ENCODE results near the gene WNK2.
"Not testable (repeated sequence)": the region's sequence is repeated elsewhere in the genome, so short reads cannot be mapped to it uniquely, and the experiment has no call there.

Gene WNK2

DNA sequence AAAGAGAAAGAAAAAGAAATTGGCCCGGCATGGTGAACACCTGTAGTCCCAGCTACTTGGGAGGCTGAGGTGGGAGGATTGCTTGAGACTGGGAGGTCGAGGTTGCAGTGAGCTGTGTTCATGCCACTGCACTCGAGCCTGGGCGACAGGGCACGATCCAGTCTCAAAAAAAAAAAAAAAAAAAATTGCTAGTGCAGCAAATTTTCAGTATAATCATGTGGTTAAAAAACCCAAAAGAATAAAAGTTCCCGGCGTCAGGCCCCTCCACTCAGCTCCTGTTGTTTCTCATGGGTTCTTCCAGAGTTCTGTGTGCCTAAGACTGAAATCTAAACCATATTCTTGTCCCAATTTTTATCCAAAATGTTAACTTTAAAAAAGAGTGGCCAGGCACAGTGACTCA is 49.1 kb downstream of the WNK2 start:
- no peak for DNase-seq (ENCODE audit: low read depth in 1 of 2, low spot score in 1 of 2)

DNA sequence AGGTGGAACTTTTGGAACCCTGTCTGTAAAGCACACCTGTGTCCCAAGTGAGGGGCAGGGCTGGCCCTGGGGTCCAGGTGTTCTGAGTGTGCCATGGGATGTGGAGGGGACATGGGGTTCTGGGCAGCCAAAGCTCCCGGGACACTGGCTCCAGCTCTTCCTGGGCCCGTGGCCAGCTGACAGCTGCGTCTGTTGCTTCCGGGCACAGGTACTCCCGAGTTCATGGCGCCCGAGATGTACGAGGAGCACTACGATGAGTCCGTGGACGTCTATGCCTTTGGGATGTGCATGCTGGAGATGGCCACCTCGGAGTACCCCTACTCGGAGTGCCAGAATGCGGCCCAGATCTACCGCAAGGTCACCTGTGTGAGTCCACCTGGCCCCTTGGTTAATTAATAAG is 50.7 kb downstream of the WNK2 start:
- DNase-seq (ENCODE audit: low read depth in 1 of 2, low spot score in 1 of 2), result no peak

- no peak for DNase-seq (ENCODE audit: low read depth in 1 of 2, low spot score in 1 of 2)
Observed at GRCh38 chr9:93235300-93235960, 51.5 kb downstream of the WNK2 start.

DNA sequence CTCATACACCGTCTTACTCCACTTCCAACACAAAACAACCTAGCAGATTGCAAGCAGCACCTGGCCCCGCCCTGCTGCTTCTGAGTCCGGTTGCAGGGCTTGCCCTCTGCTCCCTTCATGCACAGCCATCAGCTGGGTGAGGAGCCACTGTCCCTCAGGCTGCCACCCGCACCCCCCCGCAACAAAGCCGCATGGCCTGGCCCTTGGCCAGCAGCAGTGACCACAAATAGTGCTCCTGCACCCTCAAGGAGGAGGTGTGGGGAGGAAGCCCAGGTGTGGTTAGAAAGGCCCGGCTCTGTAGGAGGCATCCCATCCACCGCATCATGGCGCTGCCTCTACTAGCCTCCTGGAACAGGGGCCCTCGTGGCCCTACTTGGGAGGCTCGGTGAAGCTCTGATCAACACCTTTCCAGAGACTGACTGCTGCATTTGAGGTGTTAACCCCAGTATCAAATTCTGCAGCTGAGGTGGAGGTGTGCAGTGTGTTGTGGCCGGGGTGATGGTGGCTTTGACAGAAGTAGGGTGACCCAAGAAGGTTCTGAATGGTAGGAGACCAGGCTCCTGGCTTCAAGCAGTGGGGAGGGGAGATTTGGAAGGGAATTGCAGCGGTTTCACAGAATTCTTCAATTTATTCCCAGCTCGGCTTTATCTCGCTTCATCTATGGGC is 52.7 kb downstream of the WNK2 start:
- DNase-seq (ENCODE audit: low read depth in 1 of 2, low spot score in 1 of 2), result no peak

GRCh38 chr9:93237540-93237939 is 53.6 kb downstream of the WNK2 start:
- DNase-seq (ENCODE audit: low read depth in 1 of 2, low spot score in 1 of 2), result no peak

DNA sequence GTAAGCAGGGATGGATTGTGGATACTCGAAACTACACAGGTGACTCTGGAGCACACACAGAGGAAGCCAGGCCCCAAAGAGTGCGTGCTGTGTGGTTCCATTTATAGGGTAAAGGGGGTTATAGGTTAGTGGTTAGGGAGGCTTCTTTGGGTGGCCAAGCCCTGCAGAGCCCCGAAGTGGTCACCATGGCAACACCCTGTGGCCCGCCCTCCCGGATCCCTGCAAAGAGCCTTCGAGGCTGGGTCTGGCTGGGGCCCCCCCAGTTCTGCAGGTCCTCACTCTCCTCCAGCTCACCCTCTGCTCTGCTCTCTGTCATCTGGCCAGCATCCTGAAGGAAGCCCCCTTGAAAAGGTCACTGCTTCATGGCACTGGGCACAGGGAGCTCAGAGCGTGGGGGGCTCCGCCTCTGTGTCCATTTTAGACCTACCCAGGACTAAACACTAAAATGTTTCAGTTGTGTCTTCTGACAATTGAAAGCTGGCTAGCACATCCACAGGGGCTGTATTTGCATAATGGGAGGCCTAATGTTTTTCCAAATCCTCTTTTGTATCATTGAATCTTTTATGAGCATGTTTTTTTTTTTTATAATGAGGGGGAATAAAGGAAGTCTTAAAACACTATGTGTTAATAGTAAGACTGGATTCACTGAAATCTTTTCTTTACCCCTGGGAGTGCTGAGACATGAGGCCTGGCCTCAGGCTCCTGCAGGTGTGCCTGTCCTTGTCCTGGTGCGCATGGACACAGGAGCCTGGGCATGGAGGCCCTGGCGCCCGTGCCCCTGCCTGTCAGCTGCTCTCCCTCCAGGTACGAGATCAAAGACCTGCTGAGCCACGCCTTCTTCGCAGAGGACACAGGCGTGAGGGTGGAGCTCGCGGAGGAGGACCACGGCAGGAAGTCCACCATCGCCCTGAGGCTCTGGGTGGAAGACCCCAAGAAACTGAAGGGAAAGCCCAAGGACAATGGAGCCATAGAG is 55.3 kb downstream of the WNK2 start:
- no peak for DNase-seq (ENCODE audit: low read depth in 1 of 2, low spot score in 1 of 2)

- DNase-seq (ENCODE audit: low read depth in 1 of 2, low spot score in 1 of 2), result no peak
Observed at GRCh38 chr9:93240891-93241334, 57.0 kb downstream of the WNK2 start.

DNA sequence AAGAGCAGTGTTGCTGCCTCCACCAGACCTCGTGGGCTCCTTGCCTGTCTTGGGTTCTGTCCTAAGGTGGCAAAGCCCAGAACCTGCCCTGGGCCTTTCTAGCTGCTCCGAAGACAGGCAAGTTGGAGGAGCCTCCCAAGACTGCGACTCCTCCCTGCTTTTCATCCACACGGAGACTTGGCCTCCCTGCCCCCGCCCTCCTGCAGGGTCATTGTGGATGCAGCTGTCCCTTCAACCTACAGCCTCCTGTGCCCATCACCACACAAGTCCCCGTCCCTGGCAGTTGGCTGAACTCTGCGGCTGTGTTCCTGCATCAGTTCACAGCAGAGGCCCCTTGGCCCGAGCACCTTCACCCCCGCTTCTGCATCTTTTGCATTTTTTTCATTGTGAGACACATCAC is 59.2 kb downstream of the WNK2 start:
- DNase-seq (ENCODE audit: low read depth in 1 of 2, low spot score in 1 of 2), result no peak

- DNase-seq (ENCODE audit: low read depth in 1 of 2, low spot score in 1 of 2), result no peak
Observed at GRCh38 chr9:93244101-93244500, 60.2 kb downstream of the WNK2 start.

DNA sequence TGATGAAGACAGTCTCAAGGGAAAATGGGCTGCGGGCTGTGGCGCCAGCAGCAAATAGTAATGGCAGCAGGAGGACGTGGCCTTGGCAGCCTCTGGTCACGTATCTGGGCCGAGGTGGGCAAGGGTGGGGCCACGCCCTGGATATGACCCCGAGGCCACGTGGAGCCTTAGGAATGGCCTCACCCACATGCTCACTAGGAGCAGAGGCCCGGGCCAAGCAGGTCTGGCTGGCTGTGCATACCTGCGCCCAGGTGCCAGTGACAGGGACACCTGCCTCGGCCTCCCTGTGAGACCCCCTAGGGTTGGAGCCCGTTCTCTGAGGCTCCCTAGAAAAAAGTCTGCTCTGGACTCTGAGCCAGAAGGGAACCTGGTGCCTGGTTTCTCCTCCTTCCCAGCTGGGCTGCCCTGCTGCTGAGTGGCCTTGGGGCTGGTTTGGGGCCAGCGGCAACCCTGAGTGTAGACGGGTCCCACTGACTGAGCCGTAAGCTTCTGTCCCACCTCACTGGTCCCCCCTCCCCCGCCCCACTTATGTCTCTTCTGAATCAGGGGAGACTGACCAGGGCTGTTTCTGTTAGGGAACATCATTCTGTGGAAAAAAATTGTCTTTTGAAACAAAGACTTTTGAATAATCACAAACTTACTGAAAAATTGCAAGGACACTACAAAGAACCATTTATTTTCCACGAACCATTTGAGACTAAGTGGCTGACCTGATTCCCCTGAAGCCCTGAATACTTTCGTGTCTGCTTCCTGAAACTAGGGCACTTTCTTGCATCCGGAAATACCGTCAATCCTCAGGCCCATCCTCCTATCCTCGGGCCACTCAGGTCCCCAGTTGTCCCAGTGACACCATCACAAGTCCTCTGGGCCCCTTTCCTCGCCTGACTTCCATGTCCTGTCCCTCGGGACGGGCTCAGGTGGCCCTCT is 60.8 kb downstream of the WNK2 start:
- no peak for DNase-seq (ENCODE audit: low read depth in 1 of 2, low spot score in 1 of 2)

GRCh38 chr9:93245437-93245970 is 61.6 kb downstream of the WNK2 start:
- no peak for DNase-seq (ENCODE audit: low read depth in 1 of 2, low spot score in 1 of 2)

DNA sequence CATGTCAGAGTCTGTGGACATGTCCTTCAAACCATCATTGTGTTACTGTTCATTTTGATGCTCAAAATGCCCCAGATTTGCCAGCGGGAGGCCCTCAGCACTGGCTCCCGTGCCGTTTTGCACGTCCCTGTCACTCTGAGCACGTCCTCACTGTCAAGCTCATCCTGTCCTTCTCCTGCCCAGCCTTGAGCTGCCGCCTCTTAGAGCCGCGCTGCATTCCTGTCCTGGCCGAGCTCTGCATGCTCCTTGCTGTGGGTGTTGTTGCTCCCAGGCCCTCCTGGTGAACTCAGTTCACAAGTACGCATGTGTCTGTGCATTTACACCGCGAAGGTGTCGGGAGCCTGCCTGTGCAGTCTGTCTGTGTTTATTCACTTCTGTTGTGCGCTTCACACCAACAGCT is 62.2 kb downstream of the WNK2 start:
- no peak for DNase-seq (ENCODE audit: low read depth in 1 of 2, low spot score in 1 of 2)

DNA sequence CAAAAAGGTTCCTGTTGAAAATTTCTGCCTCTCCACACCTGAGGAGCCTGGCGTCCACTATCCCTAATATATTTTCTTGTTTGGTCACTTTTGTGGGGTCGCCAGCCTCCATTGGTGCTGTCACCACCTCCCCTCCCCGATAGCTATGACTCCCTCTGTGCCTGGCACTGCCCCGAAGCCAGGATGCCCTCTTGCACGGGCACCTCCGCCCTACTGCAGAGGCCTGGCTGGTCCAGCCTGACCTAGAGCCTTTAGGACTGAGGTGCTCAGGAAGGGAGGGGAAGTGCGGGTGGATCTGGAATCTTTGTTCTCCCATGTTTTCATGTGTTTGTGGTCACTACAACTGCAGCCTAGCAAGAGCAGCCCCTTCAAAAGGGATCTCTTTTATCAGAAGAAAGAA is 62.6 kb downstream of the WNK2 start:
- no peak for DNase-seq (ENCODE audit: low read depth in 1 of 2, low spot score in 1 of 2)

- no peak for DNase-seq (ENCODE audit: low read depth in 1 of 2, low spot score in 1 of 2)
Observed at GRCh38 chr9:93247099-93247865, 63.3 kb downstream of the WNK2 start.

GRCh38 chr9:93247892-93248291 is 64.0 kb downstream of the WNK2 start:
- DNase-seq (ENCODE audit: low read depth in 1 of 2, low spot score in 1 of 2), result no peak

DNA sequence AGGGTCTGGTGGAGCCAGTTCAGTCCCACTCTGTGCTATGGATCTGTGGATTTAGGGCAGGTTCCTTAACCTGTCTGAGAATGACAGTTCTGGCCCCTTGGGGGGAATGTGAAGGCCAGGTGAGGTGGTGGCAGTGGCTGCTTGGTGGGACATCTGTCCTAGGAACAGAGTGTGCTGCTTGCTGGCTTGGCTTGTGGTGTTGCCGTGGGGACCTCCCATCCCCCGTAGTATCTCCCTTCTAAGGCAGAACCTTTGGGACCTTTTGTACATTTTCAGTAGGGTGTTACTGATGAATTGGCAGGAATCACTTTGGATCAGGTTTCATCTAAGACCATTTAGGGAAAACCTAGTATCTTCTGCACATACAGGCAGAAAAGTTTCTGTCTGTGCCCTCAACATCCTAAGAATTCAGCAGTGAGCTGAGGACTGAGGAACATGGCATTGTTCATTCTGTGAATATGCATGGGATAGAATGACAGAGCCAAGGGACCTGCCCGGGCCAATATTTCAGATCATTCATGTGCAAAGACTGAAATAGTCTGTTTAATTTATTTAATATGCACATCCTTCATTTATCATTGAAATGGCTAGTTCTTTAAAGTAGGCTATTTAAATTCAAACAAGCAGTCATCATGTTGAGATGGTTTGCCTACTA is 64.6 kb downstream of the WNK2 start:
- no peak for DNase-seq (ENCODE audit: low read depth in 1 of 2, low spot score in 1 of 2)

DNA sequence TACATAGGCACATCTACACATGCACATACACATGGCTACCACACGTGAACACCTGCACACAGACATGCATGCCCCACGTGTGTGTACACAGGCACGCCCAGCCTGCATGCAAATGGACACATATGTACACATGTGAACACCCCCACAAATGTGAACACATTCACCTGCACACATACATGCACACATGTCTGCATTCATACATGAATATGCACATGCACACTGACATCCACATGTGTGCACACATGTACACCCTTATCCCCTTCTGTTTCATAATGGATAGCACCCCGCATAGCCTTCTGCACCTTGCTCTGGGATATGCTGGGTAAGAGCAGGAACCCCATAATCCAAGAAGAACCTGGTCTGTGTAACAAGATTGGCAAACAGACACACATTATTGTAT is 66.2 kb downstream of the WNK2 start:
- DNase-seq (ENCODE audit: low read depth in 1 of 2, low spot score in 1 of 2), result no peak

- DNase-seq (ENCODE audit: low read depth in 1 of 2, low spot score in 1 of 2), result not testable (repeated sequence)
Observed at GRCh38 chr9:93251309-93251708, 67.4 kb downstream of the WNK2 start.

- DNase-seq (ENCODE audit: low read depth in 1 of 2, low spot score in 1 of 2), result no peak
Observed at GRCh38 chr9:93252116-93252780, 68.3 kb downstream of the WNK2 start.

All from activated T-helper 1 cell treated with anti-CD3 and anti-CD28 coated beads, Interleukin-2, amount 50 U/mL, for 16 hours (primary cell).